ENCODE data around the gene ABHD10. TPM values are rescaled to one million over a fixed set of nuclear protein-coding genes. Genes with fewer than 3 reads are reported as not detected.

ABHD10 gene
- total RNA-seq, 1 donor from 2014 or later, result 26.3 TPM

DNA sequence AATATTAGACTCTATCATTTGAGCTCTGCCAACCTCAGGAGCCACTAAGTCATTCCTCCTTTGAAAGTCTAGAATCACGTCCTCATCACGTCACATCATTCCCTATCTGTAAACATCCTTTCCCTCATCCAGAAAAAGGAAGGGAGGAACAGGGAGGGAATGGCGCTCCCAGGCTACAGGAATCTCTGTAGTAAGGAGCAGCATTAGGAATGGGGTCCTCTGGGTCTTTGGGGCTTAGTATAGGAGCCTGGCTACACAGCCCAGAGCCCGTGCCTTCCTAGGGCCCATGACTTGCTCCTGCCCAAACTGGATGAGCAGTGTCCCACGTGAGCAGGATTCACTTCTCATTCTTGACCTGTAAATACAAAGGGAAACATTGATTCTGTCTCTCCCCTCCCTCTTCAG, 21.5 kb downstream of the ABHD10 start:
- TF ChIP-seq, protein P1, sequence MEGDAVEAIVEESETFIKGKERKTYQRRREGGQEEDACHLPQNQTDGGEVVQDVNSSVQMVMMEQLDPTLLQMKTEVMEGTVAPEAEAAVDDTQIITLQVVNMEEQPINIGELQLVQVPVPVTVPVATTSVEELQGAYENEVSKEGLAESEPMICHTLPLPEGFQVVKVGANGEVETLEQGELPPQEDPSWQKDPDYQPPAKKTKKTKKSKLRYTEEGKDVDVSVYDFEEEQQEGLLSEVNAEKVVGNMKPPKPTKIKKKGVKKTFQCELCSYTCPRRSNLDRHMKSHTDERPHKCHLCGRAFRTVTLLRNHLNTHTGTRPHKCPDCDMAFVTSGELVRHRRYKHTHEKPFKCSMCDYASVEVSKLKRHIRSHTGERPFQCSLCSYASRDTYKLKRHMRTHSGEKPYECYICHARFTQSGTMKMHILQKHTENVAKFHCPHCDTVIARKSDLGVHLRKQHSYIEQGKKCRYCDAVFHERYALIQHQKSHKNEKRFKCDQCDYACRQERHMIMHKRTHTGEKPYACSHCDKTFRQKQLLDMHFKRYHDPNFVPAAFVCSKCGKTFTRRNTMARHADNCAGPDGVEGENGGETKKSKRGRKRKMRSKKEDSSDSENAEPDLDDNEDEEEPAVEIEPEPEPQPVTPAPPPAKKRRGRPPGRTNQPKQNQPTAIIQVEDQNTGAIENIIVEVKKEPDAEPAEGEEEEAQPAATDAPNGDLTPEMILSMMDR (IDR thresholded peaks at IDR 0.05), result no peak
- H3K27me3 Mint-ChIP-seq (ENCODE audit: low read depth), result peaks cover 11% of the 10 kb centered on the region
- peaks cover 12% of the 10 kb centered on the region for H3K4me1 Mint-ChIP-seq (ENCODE audit: low read depth)
- H3K27ac Mint-ChIP-seq (ENCODE audit: unreplicated experiment), result no peak overlapping the region
- no peak for DNase-seq (ENCODE audit: low spot score)
- no peak overlapping the region for H3K4me3 Mint-ChIP-seq (ENCODE audit: unreplicated experiment)
- no peaks in the 10 kb centered on the region for H3K36me3 Mint-ChIP-seq (ENCODE audit: low read depth)
- no peaks in the 10 kb centered on the region for H3K9me3 Mint-ChIP-seq (ENCODE audit: low read depth)

DNA sequence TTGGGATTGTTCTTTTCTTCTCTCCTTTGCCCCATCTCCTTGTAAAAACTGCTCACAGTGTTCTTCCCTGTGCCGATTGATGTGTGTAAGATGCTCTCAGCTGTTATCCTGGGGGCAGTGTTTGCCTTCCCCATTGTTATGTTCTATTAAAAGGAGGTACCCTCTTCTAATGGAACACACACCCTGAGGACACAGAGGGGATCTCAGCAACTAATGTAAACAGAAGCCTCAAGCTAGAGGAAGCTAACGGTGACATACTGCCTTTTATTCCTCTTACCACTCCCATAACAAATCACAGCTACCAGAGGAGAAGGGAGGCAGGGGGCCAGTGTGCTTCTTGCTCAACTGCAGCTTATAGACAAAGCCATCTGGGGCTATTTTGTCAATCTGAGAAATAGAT, 22.1 kb downstream of the ABHD10 start:
- DNase-seq (ENCODE audit: low spot score), result no peak
- no peak overlapping the region for H3K27ac Mint-ChIP-seq (ENCODE audit: unreplicated experiment)
- no peaks in the 10 kb centered on the region for H3K9me3 Mint-ChIP-seq (ENCODE audit: low read depth)
- no peak overlapping the region for H3K4me3 Mint-ChIP-seq (ENCODE audit: unreplicated experiment)
- TF ChIP-seq, protein P1 (IDR thresholded peaks at IDR 0.05), result no peak
- H3K27me3 Mint-ChIP-seq (ENCODE audit: low read depth), result peaks cover 11% of the 10 kb centered on the region
- peaks cover 12% of the 10 kb centered on the region for H3K4me1 Mint-ChIP-seq (ENCODE audit: low read depth)
- H3K36me3 Mint-ChIP-seq (ENCODE audit: low read depth), result no peaks in the 10 kb centered on the region

DNA sequence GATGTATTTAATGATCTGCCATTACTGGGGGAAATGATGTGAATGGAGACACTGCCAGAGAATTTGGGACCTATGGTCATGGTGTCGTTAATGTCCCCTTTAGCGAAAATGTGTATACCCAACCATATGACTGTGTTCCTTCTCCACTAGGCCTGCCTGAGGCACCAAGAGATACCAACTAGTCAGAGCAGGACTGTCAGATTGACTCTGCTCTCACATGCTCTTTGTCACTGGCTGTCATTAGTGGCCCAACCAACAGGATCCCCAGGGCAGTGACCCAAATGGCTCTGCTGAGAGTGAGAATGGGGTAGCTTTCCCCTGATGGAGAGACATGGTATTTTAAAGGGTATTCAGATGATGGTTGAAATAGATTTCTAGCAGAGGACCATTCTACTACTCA, 22.7 kb downstream of the ABHD10 start:
- TF ChIP-seq, protein P1 (IDR thresholded peaks at IDR 0.05), result no peak
- Mint-ChIP-seq H3K27me3 (ENCODE audit: low read depth) (peaks cover 11% of the 10 kb centered on the region), H3K4me1 (ENCODE audit: low read depth) (peaks cover 12% of the 10 kb centered on the region), H3K9me3 (ENCODE audit: low read depth) (no peaks in the 10 kb centered on the region), H3K27ac (ENCODE audit: unreplicated experiment) (no peak overlapping the region), H3K36me3 (ENCODE audit: low read depth) (no peaks in the 10 kb centered on the region), H3K4me3 (ENCODE audit: unreplicated experiment) (no peak overlapping the region)
- no peak for DNase-seq (ENCODE audit: low spot score)

DNA sequence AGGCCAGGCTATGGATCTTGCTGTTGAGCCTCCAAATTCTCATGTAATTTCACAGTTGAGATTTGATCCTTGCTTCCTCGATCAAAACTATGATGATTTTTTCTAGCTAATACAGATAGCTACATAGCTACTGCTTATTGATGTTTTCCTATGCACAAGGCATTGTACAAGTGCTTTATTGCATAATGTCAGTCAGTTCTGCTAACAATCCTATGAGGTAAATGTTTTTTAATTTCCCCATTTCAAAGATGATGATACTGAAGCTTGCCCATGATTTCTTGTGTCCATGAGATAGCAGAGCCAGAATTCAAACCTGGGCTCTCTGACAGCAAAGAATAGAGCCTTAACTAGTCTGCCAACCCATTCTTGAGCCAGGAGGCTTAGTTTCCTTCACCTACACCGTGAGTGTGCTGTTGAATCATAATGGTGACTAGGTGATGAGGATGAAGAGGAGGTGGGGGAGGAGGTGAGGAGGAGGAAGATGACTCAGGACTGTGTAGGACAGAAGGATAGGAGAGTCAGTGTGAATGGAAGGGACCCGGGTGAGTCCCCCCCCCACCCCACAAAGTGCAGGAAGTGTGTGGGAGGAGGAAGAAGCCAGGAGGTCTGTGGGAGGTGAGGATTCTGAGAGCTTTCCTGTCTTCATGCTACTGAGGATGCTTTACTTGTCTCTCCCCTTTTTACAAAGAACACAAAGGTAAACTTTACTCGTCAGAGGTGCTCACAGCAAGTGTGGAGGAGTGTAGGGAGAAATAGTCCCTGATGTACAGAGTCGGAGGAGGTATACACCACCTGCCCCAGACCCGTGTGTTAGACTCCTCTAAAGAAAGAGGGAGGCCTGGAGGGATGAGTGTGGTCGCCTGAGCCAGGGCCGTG, 23.5 kb downstream of the ABHD10 start:
- DNase-seq (ENCODE audit: low spot score), result no peak
- Mint-ChIP-seq H3K27ac (ENCODE audit: unreplicated experiment) (no peak overlapping the region), H3K9me3 (ENCODE audit: low read depth) (no peaks in the 10 kb centered on the region), H3K4me3 (ENCODE audit: unreplicated experiment) (no peak overlapping the region), H3K36me3 (ENCODE audit: low read depth) (no peaks in the 10 kb centered on the region), H3K27me3 (ENCODE audit: low read depth) (peaks cover 11% of the 10 kb centered on the region), H3K4me1 (ENCODE audit: low read depth) (peaks cover 14% of the 10 kb centered on the region)
- TF ChIP-seq, protein P1 (IDR thresholded peaks at IDR 0.05), result no peak

DNA sequence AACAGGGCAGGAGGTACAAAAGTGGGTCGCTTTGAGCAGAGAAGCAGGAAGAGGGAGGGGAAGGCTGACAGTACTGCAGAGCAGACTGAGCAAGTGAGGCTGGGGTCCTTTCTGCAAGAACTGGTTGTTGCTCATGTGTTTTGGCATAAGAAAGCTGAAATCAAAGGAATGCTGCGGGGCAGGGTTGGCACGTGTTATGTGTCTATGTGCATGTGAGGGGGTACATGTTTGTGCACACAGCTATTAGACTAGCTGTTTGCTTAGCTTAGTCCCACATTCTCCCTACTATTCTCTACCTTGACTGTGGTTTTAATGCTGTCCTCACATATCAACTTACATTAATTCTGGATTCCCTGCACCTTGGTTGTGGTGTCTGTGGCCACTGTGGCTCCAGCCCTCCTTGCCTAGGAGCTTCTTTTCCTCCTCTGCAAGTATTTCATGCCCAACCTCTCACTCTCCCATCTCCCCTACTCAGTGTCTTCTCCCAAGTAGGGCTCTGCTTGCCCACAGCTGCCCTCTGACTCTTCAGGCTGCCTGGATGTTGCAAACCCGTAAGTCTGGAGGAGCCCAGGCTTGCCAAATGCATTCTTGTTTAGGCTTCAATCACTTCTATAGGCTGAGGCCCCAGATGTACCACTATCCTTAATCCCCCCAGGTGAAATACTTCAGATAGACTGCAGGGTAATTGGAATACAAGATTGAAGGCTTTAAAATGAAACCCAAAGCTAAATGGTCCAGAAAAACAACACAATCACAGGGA, 24.7 kb downstream of the ABHD10 start:
- no peak overlapping the region for H3K27ac Mint-ChIP-seq (ENCODE audit: unreplicated experiment)
- TF ChIP-seq, protein P1 (IDR thresholded peaks at IDR 0.05), result no peak
- peaks cover 21% of the 10 kb centered on the region for H3K4me1 Mint-ChIP-seq (ENCODE audit: low read depth)
- H3K27me3 Mint-ChIP-seq (ENCODE audit: low read depth), result peaks cover 11% of the 10 kb centered on the region
- no peak for DNase-seq (ENCODE audit: low spot score)
- H3K9me3 Mint-ChIP-seq (ENCODE audit: low read depth), result no peaks in the 10 kb centered on the region
- H3K36me3 Mint-ChIP-seq (ENCODE audit: low read depth), result no peaks in the 10 kb centered on the region
- no peak overlapping the region for H3K4me3 Mint-ChIP-seq (ENCODE audit: unreplicated experiment)

Data from chondrocyte (in vitro differentiated cells).